K562 (cell line): ENCODE measurements around the gene MMP24OS. TPM values are rescaled to one million over a fixed set of nuclear protein-coding genes. Genes with fewer than 3 reads are reported as not detected.
A peak's percentile ranks its signal among the peaks of the same experiment; 100 is the strongest.

Experiments
- CHCHD3 ChIP-seq: fragments of 250-450 bp; sonication (Bioruptor Pico); IDR thresholded peaks from 2 replicates; pipeline ENCODE4 v2.1.2; 2022; ENCODE audit warnings: mild to moderate bottlenecking
- CREB1 ChIP-seq, 2 experiments: sonication (generic) in 1 of 2; formaldehyde crosslinking in 1 of 2; IDR thresholded peaks; 2 replicates each; pipeline versions ENCODE4 v1.6.1 to v1.8.0; 2012 to 2022; ENCODE audit warnings: inconsistent platforms in 1 of 2, mild to moderate bottlenecking in 1 of 2, missing genetic modification reagents in 1 of 2, moderate library complexity in 1 of 2
- DACH1 ChIP-seq: fragments of 450-650 bp; IDR thresholded peaks from 2 replicates; pipeline ENCODE4 v1.6.1; 2018; ENCODE audit not compliant: partially characterized antibody
- ELK3 ChIP-seq: fragments of 450-650 bp; formaldehyde crosslinking; IDR thresholded peaks from 2 replicates; pipeline ENCODE4 v1.4.0; 2020; ENCODE audit warnings: mild to moderate bottlenecking
- FOXA3 ChIP-seq, 2 experiments: fragments of 450-650 bp in 1 of 2; sonication (generic) in 1 of 2; formaldehyde crosslinking; IDR thresholded peaks in 1 of 2; conservative IDR thresholded peaks in 1 of 2; 2 replicates each; pipeline versions ENCODE4 v1.4.0 to v1.8.0; 2020 to 2022; ENCODE audit warnings: mild to moderate bottlenecking in 2 of 2, missing genetic modification reagents in 1 of 2
- HDAC6 ChIP-seq: IDR thresholded peaks from 2 replicates; pipeline ENCODE4 v1.6.1; 2012; ENCODE audit warnings: low read depth, mild to moderate bottlenecking, control low read depth, inconsistent platforms, low read length, moderate library complexity
- IRF1 ChIP-seq: sonication (generic); formaldehyde crosslinking; IDR thresholded peaks from 2 replicates; pipeline ENCODE4 v1.8.0; 2022; ENCODE audit warnings: missing genetic modification reagents, mild to moderate bottlenecking, borderline replicate concordance
- LARP7 ChIP-seq: fragments of 450-650 bp; IDR thresholded peaks from 2 replicates; pipeline ENCODE4 v1.6.1; 2016
- NCOR1 ChIP-seq: fragments of 450-650 bp; IDR thresholded peaks from 2 replicates; pipeline ENCODE4 v1.6.1; 2016; ENCODE audit warnings: mild to moderate bottlenecking, moderate library complexity
- NFE2L1 ChIP-seq: fragments of 450-650 bp; IDR thresholded peaks from 2 replicates; pipeline ENCODE4 v1.6.1; 2016; ENCODE audit warnings: missing genetic modification characterization, low read depth, mild to moderate bottlenecking, missing compliant biosample characterization, moderate library complexity, borderline replicate concordance
- NR0B1 ChIP-seq: fragments of 450-650 bp; IDR thresholded peaks from one replicate; pipeline ENCODE4 v1.6.1; 2018; ENCODE audit warnings: mild to moderate bottlenecking, moderate library complexity; ENCODE audit not compliant: partially characterized antibody
- SNRNP70 ChIP-seq: fragments of 200-400 bp; formaldehyde crosslinking; optimal IDR thresholded peaks from 2 replicates; pipeline ENCODE3; 2017; ENCODE audit warnings: low read depth, low read length
- TAL1 ChIP-seq: fragments of 450-650 bp; IDR thresholded peaks from 2 replicates; pipeline ENCODE4 v1.6.1; 2016; ENCODE audit warnings: mild to moderate bottlenecking
- TBL1XR1 ChIP-seq, 2 experiments: IDR thresholded peaks; 2 replicates each; pipeline ENCODE4 v1.6.1; 2012; ENCODE audit warnings: improper control_type of control experiment in 2 of 2, low read length in 2 of 2, mild to moderate bottlenecking in 1 of 2
- TBP ChIP-seq: optimal IDR thresholded peaks from 2 replicates; pipeline ENCODE3; 2011; ENCODE audit warnings: low read depth, low read length, improper control_type of control experiment
- TEAD1 ChIP-seq, 2 experiments: fragments of 450-650 bp in 1 of 2; sonication (generic) in 1 of 2; formaldehyde crosslinking; IDR thresholded peaks; 2 replicates each; pipeline versions ENCODE4 v1.4.0 to v1.8.0; 2020 to 2022; ENCODE audit warnings: mild to moderate bottlenecking in 2 of 2, missing genetic modification reagents in 1 of 2
- ZNF146 ChIP-seq: IDR thresholded peaks from one replicate; pipeline ENCODE4 v1.6.1; 2018; ENCODE audit warnings: missing compliant biosample characterization; ENCODE audit not compliant: unreplicated experiment
- ZNF174 ChIP-seq: fragments of 250-450 bp; sonication (Bioruptor Pico); IDR thresholded peaks from 2 replicates; pipeline ENCODE4 v1.4.0; 2020; ENCODE audit warnings: mild to moderate bottlenecking
- ZNF639 ChIP-seq, 2 experiments: fragments of 200-800 bp in 1 of 2; sonication (Bioruptor generic) in 1 of 2; sonication (generic) in 1 of 2; formaldehyde crosslinking in 1 of 2; IDR thresholded peaks in 1 of 2; conservative IDR thresholded peaks in 1 of 2; 2 replicates each; pipeline versions ENCODE4 v1.5.0 to v1.6.1; 2016 to 2020; ENCODE audit warnings: missing compliant biosample characterization in 1 of 2, missing genetic modification characterization in 1 of 2, missing genetic modification reagents in 1 of 2
- ZNF740 ChIP-seq, 3 experiments: fragments of 200-800 bp in 1 of 3; sonication (Bioruptor generic) in 1 of 3; sonication (generic) in 1 of 3; formaldehyde crosslinking in 1 of 3; IDR thresholded peaks; 2 replicates each; pipeline versions ENCODE4 v1.6.1 to v1.8.0; 2016 to 2022; ENCODE audit warnings: mild to moderate bottlenecking in 2 of 3, missing compliant biosample characterization in 2 of 3, missing genetic modification characterization in 2 of 3, missing genetic modification reagents in 1 of 3
- polyA plus RNA-seq, 8 experiments: library from polyadenylated mRNA; depleted of rRNA in 4 of 8; stranded (reverse) in 5 of 8; unstranded in 3 of 8; fragments of >200 nt; fragmentation: Nextera tagmentation in 2 of 8; fragmentation: Illumina TruSeq in 1 of 8; extraction: Ambion mirVana in 2 of 8; extraction: Trizol in 1 of 8; gene quantifications; 2 replicates each; pipeline versions ENCODE4 v1.2.1 to v1.2.3, GENCODE V29; 2011 to 2014; ENCODE audit warnings: inconsistent platforms in 1 of 8, missing spikeins in 1 of 8
- total RNA-seq, 7 experiments: library from RNA; depleted of rRNA in 6 of 7; stranded (reverse); fragments of >200 nt in 6 of 7; fragmentation: Illumina TruSeq in 2 of 7; extraction: Trizol in 2 of 7; gene quantifications; 2 replicates each; pipeline versions ENCODE4 v1.2.1 to v1.2.3, GENCODE V29; 2011 to 2021; ENCODE audit warnings: low replicate concordance in 1 of 7

Gene MMP24OS
- total and polyA plus RNA-seq, 9 of the 15 experiments (the other 6 are each of a cell fraction or from before 2014, with no cell fraction given), result 0.92 to 41.5 (median 11.4) TPM

- no peak for TF ChIP-seq ZNF639 (CRISPR knock-in tag; conservative IDR thresholded peaks at IDR 0.05 in 1 of 2, IDR thresholded peaks at IDR 0.05 in 1 of 2)
- TF ChIP-seq IRF1 (CRISPR knock-in tag), result no peak
- TF ChIP-seq HDAC6, result no peak
- no peak for TF ChIP-seq NR0B1
- no peak for TF ChIP-seq ELK3
- no peak for TF ChIP-seq TAL1
- TF ChIP-seq DACH1, result no peak
- no peak for TF ChIP-seq ZNF146 (CRISPR knock-in tag)
- 0 out of 2 replicates have a peak, but pooled peaks have one; percentile 20 for TF ChIP-seq ZNF740 (CRISPR knock-in tag; IDR thresholded peaks at IDR 0.05)
- no peak for TF ChIP-seq ZNF740 (tag; IDR thresholded peaks at IDR 0.05)
- no peak for TF ChIP-seq TBP
- no peak for TF ChIP-seq NCOR1
- no peak for TF ChIP-seq NFE2L1 (tag)
- no peak for TF ChIP-seq CREB1 (IDR thresholded peaks at IDR 0.05)
- TF ChIP-seq CREB1 (CRISPR knock-in tag; IDR thresholded peaks at IDR 0.05), result 0 out of 2 replicates have a peak, but pooled peaks have one; percentile 49
- no peak for TF ChIP-seq FOXA3 (CRISPR knock-in tag; conservative IDR thresholded peaks at IDR 0.05 in 1 of 2, IDR thresholded peaks at IDR 0.05 in 1 of 2)
- TF ChIP-seq TEAD1 (CRISPR knock-in tag; IDR thresholded peaks at IDR 0.05), result peak in 1 of 2 experiments; percentile 70; a peak in 1 of 4 replicates
- no peak for TF ChIP-seq CHCHD3
- TF ChIP-seq ZNF174, result no peak
- TF ChIP-seq SNRNP70, result no peak
- no peak for TF ChIP-seq TBL1XR1 (IDR thresholded peaks at IDR 0.05; ENCODE audit: low read length in 2 of 2)
- no peak for TF ChIP-seq LARP7
Observed at GRCh38 chr20:35226884-35227681, 50.8 kb downstream of the MMP24OS start (continued).
